Neural progenitor cell (in vitro differentiated cells): Measurements from ENCODE around the gene CCDC66. TPM values are rescaled to one million over a fixed set of nuclear protein-coding genes. Genes with fewer than 3 reads are reported as not detected.

Source experiments
- DNase-seq: peaks from one replicate; pipeline ENCODE4 v3.0.0-alpha.2; 2016; ENCODE audit warnings: low spot score
- H2AFZ ChIP-seq: fragments of 200-600 bp; sonication (generic); replicated peaks from 2 replicates; pipeline ENCODE4 v1.6.1; 2016; ENCODE audit warnings: antibody characterized with exemption
- H3F3A ChIP-seq: fragments of 200-600 bp; sonication (generic); 2 replicates; pipeline ENCODE4 v1.6.1; 2016; ENCODE audit warnings: antibody characterized with exemption, low read depth
- H3K27ac ChIP-seq: fragments of 200-600 bp; sonication (generic); 2 replicates; pipeline ENCODE4 v1.5.1; 2016; ENCODE audit warnings: mild to moderate bottlenecking
- H3K27me3 ChIP-seq: fragments of 200-600 bp; sonication (generic); 2 replicates; pipeline ENCODE4 v1.6.1; 2016; ENCODE audit warnings: mild to moderate bottlenecking, moderate library complexity
- H3K36me3 ChIP-seq: fragments of 200-600 bp; sonication (generic); 2 replicates; pipeline ENCODE4 v1.5.1; 2016
- H3K4me1 ChIP-seq: fragments of 200-600 bp; sonication (generic); 2 replicates; pipeline ENCODE4 v1.6.1; 2016; ENCODE audit warnings: mixed run types
- H3K4me2 ChIP-seq: fragments of 200-600 bp; sonication (generic); 2 replicates; pipeline ENCODE4 v1.6.1; 2016
- H3K4me3 ChIP-seq: fragments of 200-600 bp; sonication (generic); 2 replicates; pipeline ENCODE4 v1.5.1; 2016
- H3K79me2 ChIP-seq: fragments of 200-600 bp; sonication (generic); 2 replicates; pipeline ENCODE4 v1.6.1; 2016; ENCODE audit warnings: low read depth
- H3K9ac ChIP-seq: fragments of 200-600 bp; sonication (generic); 2 replicates; pipeline ENCODE4 v1.6.1; 2016
- H3K9me3 ChIP-seq: fragments of 200-600 bp; sonication (generic); 2 replicates; pipeline ENCODE4 v1.5.1; 2016; ENCODE audit warnings: low read depth
- H4K20me1 ChIP-seq: fragments of 200-600 bp; sonication (generic); 2 replicates; pipeline ENCODE4 v1.6.1; 2016; ENCODE audit warnings: low read depth
- H3K27ac Mint-ChIP-seq: 3 replicates; pipeline ENCODE4 v1.8.0; 2021; ENCODE audit warnings: mixed read lengths
- H3K27me3 Mint-ChIP-seq: 2 replicates; pipeline ENCODE4 v1.8.0; 2022; ENCODE audit warnings: low read depth, mild to moderate bottlenecking, inconsistent platforms, moderate library complexity, mixed read lengths; ENCODE audit not compliant: insufficient read depth
- H3K36me3 Mint-ChIP-seq: 3 replicates; pipeline ENCODE4 v1.8.0; 2021; ENCODE audit warnings: mixed read lengths
- H3K4me1 Mint-ChIP-seq: 3 replicates; pipeline ENCODE4 v1.8.0; 2021; ENCODE audit warnings: mixed read lengths
- H3K4me3 Mint-ChIP-seq: 3 replicates; pipeline ENCODE4 v1.8.0; 2021; ENCODE audit warnings: mild to moderate bottlenecking, moderate library complexity, mixed read lengths
- H3K9me3 Mint-ChIP-seq: 3 replicates; pipeline ENCODE4 v1.8.0; 2020; ENCODE audit warnings: mixed read lengths
- CTCF ChIP-seq: fragments of 200-600 bp; sonication (generic); IDR thresholded peaks from 2 replicates; pipeline ENCODE4 v1.5.1; 2017; ENCODE audit warnings: antibody characterized with exemption, mild to moderate bottlenecking
- EZH2 ChIP-seq: fragments of 200-600 bp; sonication (generic); IDR thresholded peaks from 2 replicates; pipeline ENCODE4 v1.6.1; 2017; ENCODE audit warnings: antibody characterized with exemption, mild to moderate bottlenecking, moderate library complexity
- EZH2phosphoT487 ChIP-seq: fragments of 200-600 bp; sonication (generic); IDR thresholded peaks from 2 replicates; pipeline ENCODE4 v1.6.1; 2017; ENCODE audit warnings: antibody characterized with exemption
- total RNA-seq: library from RNA; depleted of rRNA; stranded (reverse); fragments of >200 nt; gene quantifications from 2 replicates; pipeline ENCODE4 v1.2.3, GENCODE V29; 2015; ENCODE audit warnings: low replicate concordance

Gene CCDC66
- total RNA-seq, 1 donor from 2014 or later = 34.1 TPM

GRCh38 chr3:56645407-56645806 lies 88.4 kb downstream of the CCDC66 start:
- no peak overlapping the region for H3K27ac ChIP-seq
- H3K9me3 ChIP-seq = no peaks in the 10 kb centered on the region
- no peaks in the 10 kb centered on the region for H3K27me3 Mint-ChIP-seq
- H3K27ac Mint-ChIP-seq = no peak overlapping the region
- DNase-seq = no peak
- H3K4me3 Mint-ChIP-seq = no peak overlapping the region
- H3K4me3 ChIP-seq = no peak overlapping the region
- H3K4me1 Mint-ChIP-seq = no peaks in the 10 kb centered on the region
- no peaks in the 10 kb centered on the region for H3K4me1 ChIP-seq
- peaks cover 4% of the 10 kb centered on the region for H3K36me3 ChIP-seq
- no peaks in the 10 kb centered on the region for H3F3A ChIP-seq
- H3K79me2 ChIP-seq = peaks cover 29% of the 10 kb centered on the region
- TF ChIP-seq EZH2 (no peak), CTCF (no peak), EZH2phosphoT487 (no peak)
- H3K4me2 ChIP-seq = no peak overlapping the region
- H2AFZ ChIP-seq = no peak overlapping the region
- H3K36me3 Mint-ChIP-seq = peaks cover 31% of the 10 kb centered on the region
- no peaks in the 10 kb centered on the region for H3K9me3 Mint-ChIP-seq
- no peak overlapping the region for H3K9ac ChIP-seq
- H4K20me1 ChIP-seq = peaks cover 18% of the 10 kb centered on the region
- no peaks in the 10 kb centered on the region for H3K27me3 ChIP-seq

- no peaks in the 10 kb centered on the region for H3K9me3 ChIP-seq
- DNase-seq = no peak
- no peak overlapping the region for H3K27ac ChIP-seq
- TF ChIP-seq EZH2phosphoT487 (no peak), EZH2 (no peak), CTCF (no peak)
- no peaks in the 10 kb centered on the region for H3K27me3 ChIP-seq
- H3F3A ChIP-seq = no peaks in the 10 kb centered on the region
- Mint-ChIP-seq H3K27ac (no peak overlapping the region), H3K9me3 (peaks cover 3% of the 10 kb centered on the region), H3K36me3 (peaks cover 53% of the 10 kb centered on the region), H3K27me3 (peaks cover 2% of the 10 kb centered on the region), H3K4me1 (no peaks in the 10 kb centered on the region), H3K4me3 (no peak overlapping the region)
- H3K4me3 ChIP-seq = no peak overlapping the region
- peaks cover 21% of the 10 kb centered on the region for H3K36me3 ChIP-seq
- H3K79me2 ChIP-seq = peaks cover 94% of the 10 kb centered on the region
- H3K4me2 ChIP-seq = no peak overlapping the region
- no peak overlapping the region for H2AFZ ChIP-seq
- H4K20me1 ChIP-seq = peaks cover 49% of the 10 kb centered on the region
- no peak overlapping the region for H3K9ac ChIP-seq
- H3K4me1 ChIP-seq = no peaks in the 10 kb centered on the region
These were observed 97.5 kb downstream of the CCDC66 start for GRCh38 chr3:56654460-56654859.

- no peaks in the 10 kb centered on the region for H3K4me1 Mint-ChIP-seq
- Histone ChIP-seq H3K36me3 (peaks cover 30% of the 10 kb centered on the region), H3K4me1 (no peaks in the 10 kb centered on the region), H2AFZ (no peak overlapping the region), H3K9ac (no peak overlapping the region), H3K4me3 (no peak overlapping the region), H3K79me2 (peaks cover 86% of the 10 kb centered on the region), H3K9me3 (no peaks in the 10 kb centered on the region), H3K4me2 (no peak overlapping the region), H3K27me3 (no peaks in the 10 kb centered on the region), H3F3A (no peaks in the 10 kb centered on the region), H3K27ac (no peak overlapping the region), H4K20me1 (peaks cover 37% of the 10 kb centered on the region)
- H3K27ac Mint-ChIP-seq = no peak overlapping the region
- no peak overlapping the region for H3K4me3 Mint-ChIP-seq
- TF ChIP-seq EZH2phosphoT487 = no peak
- no peak for TF ChIP-seq CTCF
- TF ChIP-seq EZH2 = no peak
- peaks cover 2% of the 10 kb centered on the region for H3K27me3 Mint-ChIP-seq
- H3K9me3 Mint-ChIP-seq = peaks cover 3% of the 10 kb centered on the region
- DNase-seq = no peak
- peaks cover 56% of the 10 kb centered on the region for H3K36me3 Mint-ChIP-seq
These were observed 98.7 kb downstream of the CCDC66 start for GRCh38 chr3:56655709-56656108.
